ENCODE results near the gene SAMD8.

DNA sequence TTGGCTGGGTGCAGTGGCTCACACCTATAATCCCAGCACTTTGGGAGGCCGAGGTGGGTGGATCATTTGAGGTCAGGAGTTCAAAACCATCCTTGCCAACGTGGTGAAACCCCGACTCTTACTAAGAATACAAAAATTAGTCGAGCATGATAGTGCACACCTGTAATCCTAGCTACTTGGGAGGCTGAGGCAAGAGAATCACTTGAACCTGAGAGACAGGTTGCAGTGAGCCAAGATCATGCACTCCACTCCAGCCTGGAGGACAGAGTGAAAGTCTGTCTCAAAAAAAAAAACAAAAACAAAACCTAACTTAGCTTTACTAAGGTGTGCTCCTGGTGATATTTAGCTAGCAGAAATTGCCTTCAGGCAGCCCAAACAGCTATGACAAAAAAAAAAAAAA, 74.9 kb downstream of the SAMD8 start:
- TF ChIP-seq POLR2A (IDR thresholded peaks at IDR 0.05; ENCODE audit: low read length) (no peak), GATA1 (IDR thresholded peaks at IDR 0.05; ENCODE audit: low read depth, low read length) (no peak)

Measured in erythroblast (primary cell).